Panc1 (cell line): ENCODE results near the gene USP3.

Experiments
- CTCF ChIP-seq: fragments of 450-650 bp; IDR thresholded peaks from 2 replicates; pipeline ENCODE4 v1.5.1; 2017; ENCODE audit warnings: mild to moderate bottlenecking
- TCF7L2 ChIP-seq: IDR thresholded peaks from 2 replicates; pipeline ENCODE4 v1.6.1; 2011; ENCODE audit warnings: mild to moderate bottlenecking, low read depth, low read length, inconsistent platforms

DNA sequence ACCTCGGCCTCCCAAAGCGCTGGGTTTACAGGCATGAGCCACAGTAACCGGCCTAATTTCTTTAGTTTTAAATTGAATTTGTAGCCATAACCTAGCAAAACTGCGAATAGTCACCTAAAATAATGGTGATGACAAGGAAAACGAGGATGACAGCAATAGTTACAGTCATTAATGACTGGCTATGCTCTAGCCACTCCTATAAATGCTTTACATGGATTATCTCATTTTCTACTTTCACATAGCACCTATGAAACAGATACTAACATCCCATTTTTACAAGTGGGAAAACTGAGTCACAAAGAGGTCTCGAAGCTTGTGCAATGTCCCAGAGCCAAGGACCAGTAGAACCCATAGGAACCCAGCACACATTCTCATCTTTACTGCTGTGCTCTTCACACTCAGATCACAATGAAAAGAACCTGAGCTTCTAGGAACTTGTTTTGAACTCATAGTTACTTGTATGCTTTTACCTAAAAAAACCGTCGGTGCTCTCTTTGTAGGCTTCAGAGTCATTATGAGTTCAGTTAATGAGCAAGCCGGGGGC is 132.2 kb downstream of the USP3 start:
- TF ChIP-seq TCF7L2 (no peak), CTCF (no peak)
